Measurements from ENCODE around the gene GTF2A1L. TPM values are rescaled to one million over a fixed set of nuclear protein-coding genes. Genes with fewer than 3 reads are reported as not detected.

The GTF2A1L gene
- total and polyA plus RNA-seq, 10 of the 15 experiments (the other 5 are each of a cell fraction or from before 2014, with no cell fraction given) = not detected

GRCh38 chr2:48584551-48584950, 33.1 kb upstream of the GTF2A1L start:
- no peak overlapping the region for H3K27ac ChIP-seq (ENCODE audit: control insufficient read depth, insufficient read depth)
- BruUV-seq (replicated peaks) = no TSS peak
- in situ Hi-C loops (cut with MboI) = no loop called here
- H3K9me3 ChIP-seq (replicated peaks; ENCODE audit: control insufficient read depth, insufficient read depth, low read length) = no peaks in the 10 kb centered on the region
- H2AFZ ChIP-seq (ENCODE audit: control insufficient read depth, low read depth, low read length) = no peak overlapping the region
- RAD21 ChIA-PET (ENCODE audit: unreplicated experiment) = no interaction called here
- SMC1A ChIA-PET (ENCODE audit: uncharacterized antibody, unreplicated experiment) = no interaction called here
- ATAC-seq (no peak), FAIRE-seq (no peak), DNase-seq (ENCODE audit: low read depth, low spot score) (no peak)
- no peaks in the 10 kb centered on the region for H4K20me1 ChIP-seq (ENCODE audit: control insufficient read depth, insufficient read depth)
- TF ChIP-seq JUNB (IDR thresholded peaks at IDR 0.05) (no peak), RB1 (IDR thresholded peaks at IDR 0.05; ENCODE audit: borderline replicate concordance) (no peak), SRF (IDR thresholded peaks at IDR 0.05; ENCODE audit: low read depth in 2 of 2, low read length in 2 of 2) (no peak), SIX5 (IDR thresholded peaks at IDR 0.05; ENCODE audit: low read depth, low read length, severe bottlenecking) (no peak), NFXL1 (IDR thresholded peaks at IDR 0.05; ENCODE audit: borderline replicate concordance) (no peak), SIN3A (IDR thresholded peaks at IDR 0.05; ENCODE audit: low read depth, low read length) (no peak), ZNF592 (IDR thresholded peaks at IDR 0.05) (no peak), TBL1XR1 (IDR thresholded peaks at IDR 0.05; ENCODE audit: low read depth, low read length) (no peak), ASH2L (IDR thresholded peaks at IDR 0.05; ENCODE audit: borderline replicate concordance, low read depth) (no peak), RCOR1 (conservative IDR thresholded peaks at IDR 0.05; ENCODE audit: low read depth, low read length) (no peak), CUX1 (IDR thresholded peaks at IDR 0.05; ENCODE audit: insufficient replicate concordance, low read depth, low read length) (no peak), ZNF274 (IDR thresholded peaks at IDR 0.05; ENCODE audit: insufficient read depth, insufficient read length) (no peak), BCL11A (IDR thresholded peaks at IDR 0.05; ENCODE audit: low read depth, low read length) (no peak), IRF5 (IDR thresholded peaks at IDR 0.05; ENCODE audit: borderline replicate concordance) (no peak), SREBF1 (IDR thresholded peaks at IDR 0.05; ENCODE audit: low read length) (no peak)
- CTCF ChIA-PET = no interaction called here
- POLR2A ChIA-PET = no interaction called here
- no peak overlapping the region for H3K4me2 ChIP-seq (ENCODE audit: control insufficient read depth, insufficient read depth)
- intact Hi-C loops (cut with micrococcal nuclease; ENCODE audit: unreplicated experiment) = no loop called here
- no peaks in the 10 kb centered on the region for H3K4me1 ChIP-seq (ENCODE audit: control insufficient read depth, insufficient read depth, low read length)
- H3K27me3 ChIP-seq (replicated peaks in 1 of 2; ENCODE audit: control insufficient read depth in 2 of 2, insufficient read depth in 2 of 2, low read length in 1 of 2) = no peaks in the 10 kb centered on the region
- no peaks in the 10 kb centered on the region for H3K79me2 ChIP-seq (ENCODE audit: control insufficient read depth, insufficient read depth, low read length)
- H3K4me3 ChIP-seq = no peak overlapping the region
- no peaks in the 10 kb centered on the region for H3K36me3 ChIP-seq (ENCODE audit: control insufficient read depth in 2 of 2, insufficient read depth in 2 of 2, low read length in 1 of 2)
- no peak overlapping the region for H3K9ac ChIP-seq (ENCODE audit: control insufficient read depth, insufficient read depth, low read length)
- 49% methylated on average over 4 of the region's 4 CpGs for WGBS (ENCODE audit: insufficient coverage, insufficient replicate concordance, low lambda C conversion rate, missing lambda C conversion rate)
